Gastroesophageal sphincter (tissue), 4 donors: ENCODE results near the gene CSPG5. TPM values are rescaled to one million over a fixed set of nuclear protein-coding genes. Genes with fewer than 3 reads are reported as not detected.

Source experiments
- ATAC-seq: fragments of 150-250 bp; one replicate; pipeline ENCODE4 v1.9.1; 2016; ENCODE audit warnings: mild to moderate bottlenecking, moderate library complexity
- H3K27ac ChIP-seq, 4 donors: fragments of 200-600 bp; sonication (generic) in 3 of 4; 1 replicate in 3 of 4; 2 replicates in 1 of 4; pipeline ENCODE4 v1.5.1; 2016 to 2019
- H3K27me3 ChIP-seq: fragments of 200-600 bp; sonication (generic); one replicate; pipeline ENCODE4 v1.5.1; 2019
- H3K36me3 ChIP-seq, 2 donors: fragments of 200-600 bp; sonication (generic); one replicate each; pipeline ENCODE4 v1.5.1; 2019; ENCODE audit warnings: control low read depth in 1 of 2
- H3K4me1 ChIP-seq, 3 donors: fragments of 200-600 bp; sonication (generic); 1 replicate in 2 of 3; 2 replicates in 1 of 3; pipeline ENCODE4 v1.5.1; 2016 to 2019; ENCODE audit warnings: control low read depth in 2 of 3
- H3K4me3 ChIP-seq, 2 donors: fragments of 200-600 bp; sonication (generic); one replicate each; pipeline ENCODE4 v1.5.1; 2019; ENCODE audit warnings: mild to moderate bottlenecking in 1 of 2, moderate library complexity in 1 of 2
- H3K9me3 ChIP-seq, 3 donors: fragments of 200-600 bp; sonication (generic); one replicate each; pipeline ENCODE4 v1.5.1; 2017 to 2019; ENCODE audit warnings: control low read depth in 2 of 3
- EP300 ChIP-seq: sonication (generic); formaldehyde crosslinking; IDR thresholded peaks from one replicate; pipeline ENCODE4 v1.6.1; 2017; ENCODE audit warnings: antibody characterized with exemption, mild to moderate bottlenecking
- POLR2A ChIP-seq, 2 donors: fragments of 450-650 bp; IDR thresholded peaks; one replicate each; pipeline ENCODE4 v1.6.1; 2017; ENCODE audit warnings: antibody characterized with exemption in 2 of 2, mild to moderate bottlenecking in 2 of 2, moderate library complexity in 1 of 2
- POLR2AphosphoS5 ChIP-seq: sonication (generic); formaldehyde crosslinking; IDR thresholded peaks from one replicate; pipeline ENCODE4 v1.6.1; 2017; ENCODE audit warnings: antibody characterized with exemption
- WGBS, 2 donors: methylation state at CpG; one replicate each; pipeline ENCODE4 v1.1.5; 2018; ENCODE audit warnings: low coverage in 1 of 2; 5-methylcytosine and 5-hydroxymethylcytosine counted together
- total RNA-seq, 4 donors: library from RNA; depleted of rRNA; stranded (reverse); fragments of >200 nt; gene quantifications; one replicate each; pipeline ENCODE4 v1.1.0, GENCODE V29; 2016
- TF ChIP-seq, protein P1 (sequence below), 4 experiments: fragments of 200-600 bp in 2 of 4; fragments of 450-650 bp in 2 of 4; sonication (generic) in 1 of 4; IDR thresholded peaks; one replicate each; pipeline ENCODE4 v1.5.1; 2017 to 2019; ENCODE audit warnings: antibody characterized with exemption in 4 of 4, mild to moderate bottlenecking in 2 of 4, moderate library complexity in 2 of 4

Gene CSPG5
- total RNA-seq, 4 donors from 2014 or later: 0.27 to 1.0 (median 0.30) TPM; not detected in 1

DNA sequence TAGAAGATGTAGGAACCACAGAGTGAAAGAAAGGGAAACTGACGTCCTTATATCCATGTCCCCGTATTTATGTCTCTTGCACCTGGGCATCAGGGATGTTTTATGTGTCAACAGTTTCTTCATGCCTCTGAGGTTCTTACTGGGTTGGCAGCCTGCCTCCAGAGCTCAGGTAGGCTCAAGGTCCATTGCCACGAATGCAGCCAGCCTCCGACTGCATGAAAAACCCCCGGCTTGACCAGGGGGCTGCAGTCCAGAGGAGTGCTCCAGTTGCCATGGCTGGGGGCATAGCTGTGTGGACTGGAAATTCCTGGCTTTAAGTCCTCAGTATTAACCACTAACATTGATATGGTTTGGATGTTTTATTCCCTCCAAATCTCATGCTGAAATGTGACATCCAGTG, 2.8 kb upstream of the CSPG5 start:
- H3K4me1 ChIP-seq: peaks cover 0 to 22% (median 11%) of the 10 kb centered on the region in 3 donors
- peaks cover 14% of the 10 kb centered on the region for H3K27me3 ChIP-seq
- H3K36me3 ChIP-seq: peaks cover 0 to 15% of the 10 kb centered on the region in 2 donors
- ATAC-seq: no peak
- H3K4me3 ChIP-seq: no peak overlapping the region
- WGBS, 2 donors: 71 to 73% methylated on average over 2 of the region's 5 CpGs
- H3K9me3 ChIP-seq: no peaks in the 10 kb centered on the region
- TF ChIP-seq POLR2A (IDR thresholded peaks at IDR 0.05): no peak
- H3K27ac ChIP-seq: no peak overlapping the region

GRCh38 chr3:47580481-47580880, 1.8 kb upstream of the CSPG5 start:
- peaks cover 0 to 7% of the 10 kb centered on the region in 2 donors for H3K36me3 ChIP-seq
- no peak overlapping the region for H3K4me3 ChIP-seq
- peaks cover 0 to 22% (median 11%) of the 10 kb centered on the region in 3 donors for H3K4me1 ChIP-seq
- TF ChIP-seq POLR2A (IDR thresholded peaks at IDR 0.05) (no peak), EP300 (no peak), POLR2AphosphoS5 (no peak)
- TF ChIP-seq, protein P1, sequence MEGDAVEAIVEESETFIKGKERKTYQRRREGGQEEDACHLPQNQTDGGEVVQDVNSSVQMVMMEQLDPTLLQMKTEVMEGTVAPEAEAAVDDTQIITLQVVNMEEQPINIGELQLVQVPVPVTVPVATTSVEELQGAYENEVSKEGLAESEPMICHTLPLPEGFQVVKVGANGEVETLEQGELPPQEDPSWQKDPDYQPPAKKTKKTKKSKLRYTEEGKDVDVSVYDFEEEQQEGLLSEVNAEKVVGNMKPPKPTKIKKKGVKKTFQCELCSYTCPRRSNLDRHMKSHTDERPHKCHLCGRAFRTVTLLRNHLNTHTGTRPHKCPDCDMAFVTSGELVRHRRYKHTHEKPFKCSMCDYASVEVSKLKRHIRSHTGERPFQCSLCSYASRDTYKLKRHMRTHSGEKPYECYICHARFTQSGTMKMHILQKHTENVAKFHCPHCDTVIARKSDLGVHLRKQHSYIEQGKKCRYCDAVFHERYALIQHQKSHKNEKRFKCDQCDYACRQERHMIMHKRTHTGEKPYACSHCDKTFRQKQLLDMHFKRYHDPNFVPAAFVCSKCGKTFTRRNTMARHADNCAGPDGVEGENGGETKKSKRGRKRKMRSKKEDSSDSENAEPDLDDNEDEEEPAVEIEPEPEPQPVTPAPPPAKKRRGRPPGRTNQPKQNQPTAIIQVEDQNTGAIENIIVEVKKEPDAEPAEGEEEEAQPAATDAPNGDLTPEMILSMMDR (IDR thresholded peaks at IDR 0.05): no peak
- peaks cover 14% of the 10 kb centered on the region for H3K27me3 ChIP-seq
- WGBS, 2 donors: 82 to 87% methylated on average over 3 to 4 of the region's 4 CpGs
- H3K27ac ChIP-seq: no peak overlapping the region
- no peak for ATAC-seq
- H3K9me3 ChIP-seq: no peaks in the 10 kb centered on the region

GRCh38 chr3:47579875-47580274, 1.2 kb upstream of the CSPG5 start:
- peaks cover 14% of the 10 kb centered on the region for H3K27me3 ChIP-seq
- no peak for ATAC-seq
- 84 to 100% methylated on average over 1 to 2 of the region's 2 CpGs for WGBS, 2 donors

DNA sequence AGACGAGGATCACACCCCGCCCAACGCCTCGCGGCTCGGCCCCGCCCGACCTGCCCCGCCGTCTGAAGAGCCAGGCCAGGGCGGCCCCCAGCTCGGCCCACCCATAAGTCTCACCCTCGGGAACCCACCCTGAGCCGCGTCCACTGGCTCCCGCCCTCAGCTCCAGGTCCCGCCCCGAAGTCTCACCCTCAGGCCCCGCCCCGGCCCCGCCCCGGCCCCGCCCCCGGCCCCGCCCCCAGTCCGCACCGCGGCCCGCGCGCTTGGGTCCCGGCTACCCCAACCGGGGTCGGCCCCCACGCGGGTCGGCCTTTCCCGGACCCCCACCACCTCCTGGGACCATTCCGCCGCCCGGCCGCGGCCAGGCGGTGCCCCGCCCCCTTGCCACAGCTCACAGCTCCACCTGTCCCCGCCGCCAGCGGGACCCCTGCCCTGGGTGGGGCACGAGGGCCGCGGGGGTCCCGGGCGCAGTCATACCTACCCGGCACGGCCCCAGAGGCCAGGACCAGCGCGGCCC, 489 bp downstream of the CSPG5 start:
- ATAC-seq: peak; percentile 69
- TF ChIP-seq EP300 (no peak), POLR2A (IDR thresholded peaks at IDR 0.05) (no peak), POLR2AphosphoS5 (no peak)
- TF ChIP-seq, protein P1 (IDR thresholded peaks at IDR 0.05): no peak

More at GRCh38 chr3:47579875-47580274, 1.2 kb upstream of the CSPG5 start:
- TF ChIP-seq EP300 (no peak), POLR2A (IDR thresholded peaks at IDR 0.05) (no peak), POLR2AphosphoS5 (no peak)
- H3K4me3 ChIP-seq: no peak overlapping the region
- no peak overlapping the region for H3K27ac ChIP-seq
- peaks cover 0 to 22% (median 11%) of the 10 kb centered on the region in 3 donors for H3K4me1 ChIP-seq
- peaks cover 0 to under 1% of the 10 kb centered on the region in 2 donors for H3K36me3 ChIP-seq
- no peaks in the 10 kb centered on the region for H3K9me3 ChIP-seq

GRCh38 chr3:47577583-47578118, 1.0 kb downstream of the CSPG5 start:
- Histone ChIP-seq H3K27ac (peak overlapping the region in 1 of 4 donors; percentile 63), H3K4me1 (peaks cover 0 to 22% (median 11%) of the 10 kb centered on the region in 3 donors), H3K9me3 (no peaks in the 10 kb centered on the region), H3K4me3 (peak overlapping the region; percentile 60 to 76), H3K36me3 (no peaks in the 10 kb centered on the region), H3K27me3 (peaks cover 14% of the 10 kb centered on the region)
- TF ChIP-seq, protein P1 (IDR thresholded peaks at IDR 0.05): no peak
- TF ChIP-seq POLR2A (IDR thresholded peaks at IDR 0.05): no peak
- TF ChIP-seq EP300: no peak
- no peak for TF ChIP-seq POLR2AphosphoS5
- WGBS, 2 donors: 0% methylated on average over 2 of the region's 49 CpGs; no CpG with 5 or more reads in 1 of the 2 donors
- ATAC-seq: peak; percentile 46

More for the DNA sequence above, 489 bp downstream of the CSPG5 start:
- Histone ChIP-seq H3K4me3 (peak overlapping the region; percentile 60 to 76), H3K27me3 (peaks cover 14% of the 10 kb centered on the region), H3K27ac (peak overlapping the region in 2 of 4 donors; percentile 57 to 63), H3K4me1 (peaks cover 0 to 22% (median 11%) of the 10 kb centered on the region in 3 donors), H3K36me3 (no peaks in the 10 kb centered on the region), H3K9me3 (no peaks in the 10 kb centered on the region)
- whole genome bisulfite sequencing, 2 donors: 0% methylated on average over 1 of the region's 57 CpGs; no CpG with 5 or more reads in 1 of the 2 donors
